Calu3 (cell line): ENCODE results near the gene ACER1. TPM values are rescaled to one million over a fixed set of nuclear protein-coding genes. Genes with fewer than 3 reads are reported as not detected.

ENCODE experiments used
- BruUV-seq: library from RNA; stranded (reverse); fragments of 400-500 nt; replicated peaks from 2 replicates; lab custom pipeline; 2021; lab: Mats Ljungman, UMichigan
- CTCF ChIA-PET: fragments of 300-600 bp; sonication (Branson Sonifier 250); formaldehyde crosslinking; loops from one replicate; lab custom pipeline; 2022; ENCODE audit warnings: antibody characterized with exemption; lab: Charles Lee
- DNase-seq: peaks from one replicate; pipeline ENCODE4 v3.0.0; 2022
- H3K27ac Mint-ChIP-seq: one replicate; pipeline ENCODE4 v1.8.0; 2022; ENCODE audit warnings: mixed read lengths; ENCODE audit not compliant: unreplicated experiment
- H3K27me3 Mint-ChIP-seq: one replicate; pipeline ENCODE4 v1.8.0; 2022; ENCODE audit warnings: mixed read lengths; ENCODE audit not compliant: unreplicated experiment
- H3K36me3 Mint-ChIP-seq: one replicate; pipeline ENCODE4 v1.8.0; 2022; ENCODE audit warnings: mild to moderate bottlenecking, moderate library complexity, mixed read lengths; ENCODE audit not compliant: insufficient read depth, unreplicated experiment
- H3K4me1 Mint-ChIP-seq: one replicate; pipeline ENCODE4 v1.8.0; 2022; ENCODE audit warnings: mild to moderate bottlenecking, low read depth, mixed read lengths; ENCODE audit not compliant: unreplicated experiment
- H3K4me3 Mint-ChIP-seq: one replicate; pipeline ENCODE4 v1.8.0; 2022; ENCODE audit warnings: mild to moderate bottlenecking, low read depth, moderate library complexity, mixed read lengths; ENCODE audit not compliant: unreplicated experiment
- H3K9me3 Mint-ChIP-seq: one replicate; pipeline ENCODE4 v1.8.0; 2022; ENCODE audit warnings: low read depth, mixed read lengths; ENCODE audit not compliant: unreplicated experiment
- CTCF ChIP-seq: fragments of 200-600 bp; IDR thresholded peaks from one replicate; pipeline ENCODE4 v1.8.0; 2022; ENCODE audit warnings: antibody characterized with exemption; ENCODE audit not compliant: unreplicated experiment
- intact Hi-C: fragments of 100-400 bp; cut with micrococcal nuclease; formaldehyde crosslinking; loops from one replicate; pipeline ENCODE4 v1.10.0; 2022; ENCODE audit not compliant: unreplicated experiment
- total RNA-seq: library from RNA; stranded (reverse); gene quantifications from 2 replicates; pipeline ENCODE4 v1.2.3, GENCODE V29; 2022

Gene ACER1
- total RNA-seq, 1 experiment from 2014 or later = not detected

GRCh38 chr19:6271721-6272410, 61.5 kb downstream of the ACER1 start:
- no peaks in the 10 kb centered on the region for H3K27me3 Mint-ChIP-seq
- intact Hi-C loops = no loop called here
- CTCF ChIA-PET = no interaction called here
- peaks cover under 1% of the 10 kb centered on the region for H3K36me3 Mint-ChIP-seq
- H3K4me1 Mint-ChIP-seq = peaks cover 17% of the 10 kb centered on the region
- BruUV-seq = no TSS peak
- H3K27ac Mint-ChIP-seq = no peak overlapping the region
- TF ChIP-seq CTCF = no peak
- DNase-seq = no peak
- no peaks in the 10 kb centered on the region for H3K9me3 Mint-ChIP-seq
- no peak overlapping the region for H3K4me3 Mint-ChIP-seq

GRCh38 chr19:6271251-6271650, 62.2 kb downstream of the ACER1 start:
- intact Hi-C loops = no loop called here
- DNase-seq = no peak

GRCh38 chr19:6270822-6271221, 62.6 kb downstream of the ACER1 start:
- H3K27ac Mint-ChIP-seq = no peak overlapping the region
- H3K27me3 Mint-ChIP-seq = no peaks in the 10 kb centered on the region
- peaks cover 5% of the 10 kb centered on the region for H3K36me3 Mint-ChIP-seq
- no peak for DNase-seq
- CTCF ChIA-PET = no interaction called here
- H3K4me3 Mint-ChIP-seq = no peak overlapping the region
- TF ChIP-seq CTCF = no peak
- no TSS peak for BruUV-seq
- H3K4me1 Mint-ChIP-seq = peaks cover 17% of the 10 kb centered on the region
- intact Hi-C loops = no loop called here
- no peaks in the 10 kb centered on the region for H3K9me3 Mint-ChIP-seq

More at GRCh38 chr19:6271251-6271650, 62.2 kb downstream of the ACER1 start:
- H3K36me3 Mint-ChIP-seq = peaks cover 5% of the 10 kb centered on the region
- no peaks in the 10 kb centered on the region for H3K9me3 Mint-ChIP-seq
- BruUV-seq = no TSS peak
- no peak for TF ChIP-seq CTCF
- H3K27ac Mint-ChIP-seq = no peak overlapping the region
- H3K27me3 Mint-ChIP-seq = no peaks in the 10 kb centered on the region
- CTCF ChIA-PET = no interaction called here
- H3K4me1 Mint-ChIP-seq = peaks cover 17% of the 10 kb centered on the region
- H3K4me3 Mint-ChIP-seq = no peak overlapping the region

GRCh38 chr19:6270076-6270745, 63.2 kb downstream of the ACER1 start:
- no peaks in the 10 kb centered on the region for H3K9me3 Mint-ChIP-seq
- CTCF ChIA-PET = no interaction called here
- TF ChIP-seq CTCF = no peak
- peaks cover 5% of the 10 kb centered on the region for H3K36me3 Mint-ChIP-seq
- peaks cover 17% of the 10 kb centered on the region for H3K4me1 Mint-ChIP-seq
- no peaks in the 10 kb centered on the region for H3K27me3 Mint-ChIP-seq
- DNase-seq = no peak
- no TSS peak for BruUV-seq
- H3K27ac Mint-ChIP-seq = no peak overlapping the region
- intact Hi-C loops = no loop called here
- H3K4me3 Mint-ChIP-seq = no peak overlapping the region
